GM18858 (cell line): ENCODE results near the gene PTPRT.

Experiments used
- ATAC-seq: cut with Tn5 transposase; IDR thresholded peaks from one replicate; pipeline ENCODE4 v1.9.1; 2021; ENCODE audit not compliant: unreplicated experiment

The PTPRT gene

GRCh38 chr20:43028470-43028869, 161.2 kb downstream of the PTPRT start:
- no peak for ATAC-seq

DNA sequence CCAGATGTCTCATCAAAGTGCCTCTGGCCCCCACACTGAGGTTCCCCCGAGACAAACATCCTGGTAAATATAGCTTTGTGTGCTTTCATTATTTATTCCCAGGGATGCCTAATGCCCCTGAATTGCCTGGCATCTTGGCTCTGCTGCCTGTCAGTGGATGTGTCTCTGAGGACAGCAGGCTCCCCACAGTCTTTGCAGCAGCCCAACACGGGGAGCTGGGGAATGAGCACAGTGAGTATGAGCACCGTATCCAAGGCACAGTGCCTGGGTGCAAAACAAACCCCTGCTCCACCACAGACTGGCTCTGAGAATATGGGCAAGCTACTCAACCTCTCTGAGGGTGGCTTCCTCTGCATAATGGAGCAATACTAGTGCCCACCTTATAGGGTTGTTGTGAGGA, 165.9 kb downstream of the PTPRT start:
- ATAC-seq: no peak

GRCh38 chr20:43022568-43022967, 167.1 kb downstream of the PTPRT start:
- no peak for ATAC-seq

DNA sequence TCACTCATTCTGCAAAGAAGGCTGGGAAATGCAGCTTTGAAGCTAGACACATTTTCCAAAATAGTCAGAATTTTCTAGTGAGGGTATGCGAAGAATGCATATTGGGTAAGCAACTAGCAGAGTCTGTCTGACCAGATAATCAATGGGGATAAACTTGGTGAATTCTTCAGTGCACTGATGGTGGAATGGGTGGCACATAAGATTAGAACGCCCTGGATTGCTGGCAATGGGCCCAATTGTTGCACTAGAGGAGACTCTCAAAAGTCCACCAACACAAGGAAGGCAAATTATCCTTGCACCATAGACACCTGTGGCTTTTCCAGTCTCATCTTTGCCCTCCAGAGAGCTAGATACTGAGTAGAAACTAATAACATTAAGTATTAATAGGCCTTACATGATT, 167.6 kb downstream of the PTPRT start:
- no peak for ATAC-seq

GRCh38 chr20:43017241-43018030, 172.3 kb downstream of the PTPRT start:
- ATAC-seq: no peak

DNA sequence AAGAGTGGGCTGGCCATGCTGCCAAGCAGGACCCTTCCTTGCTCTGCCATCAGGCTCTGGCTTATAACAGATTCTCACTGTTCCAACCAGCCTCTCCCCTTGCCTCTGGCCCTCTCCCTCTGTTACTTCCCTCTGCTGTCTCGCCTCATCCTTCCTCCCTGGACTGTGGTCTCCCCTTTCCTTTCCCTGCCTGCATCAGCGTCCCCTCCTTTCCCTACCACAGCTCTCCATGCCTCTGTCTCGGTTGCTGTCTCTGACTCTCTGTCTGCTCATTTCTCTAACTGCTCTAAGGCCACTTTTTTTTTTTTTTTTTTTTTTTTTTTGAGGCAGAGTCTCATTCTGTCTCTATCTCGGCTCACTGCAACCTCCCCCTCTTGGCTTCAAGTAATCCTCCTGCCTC, 173.4 kb downstream of the PTPRT start:
- ATAC-seq: no peak

DNA sequence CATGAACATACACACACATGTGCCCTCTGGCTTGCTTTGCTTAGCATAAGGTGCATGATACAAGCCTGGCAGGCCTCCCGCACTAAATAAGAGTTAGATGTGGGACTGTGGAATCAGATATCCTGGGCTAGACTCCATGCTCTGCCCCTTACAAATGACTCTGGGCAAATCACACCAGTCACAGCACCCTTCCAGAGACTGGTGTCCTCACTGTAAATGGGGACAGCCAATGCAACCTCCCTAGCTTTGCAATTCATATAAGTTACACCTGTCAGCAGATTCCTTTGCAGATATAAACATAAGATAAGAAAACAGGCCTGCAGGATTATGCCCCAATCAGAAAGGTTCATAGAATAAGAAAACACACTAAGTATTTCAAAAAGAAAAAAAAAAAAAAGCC, 174.1 kb downstream of the PTPRT start:
- no peak for ATAC-seq

- no peak for ATAC-seq
Measured at GRCh38 chr20:43014206-43014605, 175.5 kb downstream of the PTPRT start.

- ATAC-seq: no peak
Measured at GRCh38 chr20:43011491-43011890, 178.2 kb downstream of the PTPRT start.

GRCh38 chr20:43009532-43009931, 180.2 kb downstream of the PTPRT start:
- ATAC-seq: no peak

GRCh38 chr20:43007525-43007924, 182.2 kb downstream of the PTPRT start:
- ATAC-seq: no peak

GRCh38 chr20:43006651-43007375, 182.9 kb downstream of the PTPRT start:
- ATAC-seq: no peak

DNA sequence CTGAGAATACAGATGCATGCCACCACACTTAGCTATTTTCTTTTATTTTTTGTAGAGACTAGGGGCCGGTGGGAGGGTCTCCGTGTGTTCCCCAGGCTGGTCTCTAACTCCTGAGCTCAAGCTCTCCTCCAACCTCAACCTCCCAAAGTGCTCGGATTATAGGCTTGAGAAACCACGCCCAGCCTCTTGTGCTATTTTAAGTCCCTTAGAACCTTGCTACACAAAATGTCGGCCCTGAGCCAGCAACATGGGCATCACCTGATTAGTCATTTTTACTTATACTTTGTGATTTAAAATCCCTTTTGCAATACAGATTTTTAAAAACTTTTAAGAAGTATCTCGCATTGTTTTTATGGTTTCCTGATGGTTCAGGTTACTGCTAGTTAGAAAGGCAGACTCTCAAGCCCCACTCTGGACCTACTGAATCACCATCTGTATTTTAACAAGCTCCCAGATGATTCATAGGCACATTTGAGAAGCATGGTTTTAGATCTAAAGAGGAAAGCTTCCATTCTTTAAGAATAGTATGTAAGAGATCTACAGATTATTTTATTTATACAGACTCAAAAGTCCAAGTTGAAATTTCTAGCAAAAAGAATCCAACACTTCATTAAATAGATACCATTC, 186.3 kb downstream of the PTPRT start:
- no peak for ATAC-seq

GRCh38 chr20:42996141-42996540, 193.6 kb downstream of the PTPRT start:
- ATAC-seq: no peak

DNA sequence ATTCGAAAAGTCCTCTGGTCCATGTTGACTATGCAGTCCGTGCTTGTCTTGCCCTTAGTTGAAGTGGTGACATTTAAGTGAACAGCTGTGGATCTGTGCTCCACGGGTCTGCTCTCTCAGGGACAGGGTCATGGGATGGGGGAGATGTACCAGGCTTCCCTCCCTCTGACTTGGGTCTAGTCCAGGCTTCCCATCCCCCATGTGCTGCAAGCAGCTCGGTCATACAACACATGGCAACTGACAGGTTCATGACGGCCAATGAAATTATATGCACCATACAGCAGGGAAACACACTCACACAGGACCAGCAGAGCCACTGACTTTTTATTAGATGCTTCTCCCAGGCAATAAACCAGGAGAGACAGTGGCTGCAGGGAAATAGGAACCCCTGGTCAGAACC, 201.4 kb downstream of the PTPRT start:
- ATAC-seq: no peak

DNA sequence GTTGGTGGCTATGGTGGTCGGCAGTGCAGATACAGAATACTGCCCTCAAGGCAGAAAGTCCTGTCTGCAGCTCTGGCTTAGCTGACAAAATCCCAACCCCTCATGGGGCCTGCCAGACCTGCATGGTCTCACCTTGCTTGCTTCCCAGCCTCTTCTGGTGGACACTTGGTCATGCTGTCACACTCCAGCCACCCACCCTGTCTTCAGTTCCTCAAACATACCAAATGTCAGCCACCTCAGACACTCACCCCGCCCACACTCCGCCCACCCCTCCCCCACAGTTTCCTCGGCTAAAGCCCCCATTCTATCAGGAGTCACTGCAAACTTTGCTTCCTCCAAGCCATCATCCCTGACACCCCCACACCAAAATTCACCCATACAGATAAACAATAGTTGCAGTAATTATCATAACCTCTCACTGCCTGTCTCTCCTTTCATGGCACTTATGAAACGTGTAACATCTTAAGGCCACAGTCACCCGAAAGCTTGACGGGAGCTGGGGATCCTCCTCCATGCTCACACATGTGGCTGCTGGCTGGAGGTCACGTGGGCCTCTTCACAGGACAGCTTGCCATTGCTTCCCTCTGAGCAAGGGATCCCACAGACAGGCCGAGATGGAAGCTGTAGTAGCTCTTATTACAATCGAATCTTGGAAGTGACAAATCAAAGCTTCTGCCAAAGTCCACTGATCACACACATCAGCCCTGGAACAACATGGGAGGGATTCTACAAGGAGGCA, 202.2 kb downstream of the PTPRT start:
- no peak for ATAC-seq

- no peak for ATAC-seq
Measured at GRCh38 chr20:42986143-42986773, 203.4 kb downstream of the PTPRT start.

DNA sequence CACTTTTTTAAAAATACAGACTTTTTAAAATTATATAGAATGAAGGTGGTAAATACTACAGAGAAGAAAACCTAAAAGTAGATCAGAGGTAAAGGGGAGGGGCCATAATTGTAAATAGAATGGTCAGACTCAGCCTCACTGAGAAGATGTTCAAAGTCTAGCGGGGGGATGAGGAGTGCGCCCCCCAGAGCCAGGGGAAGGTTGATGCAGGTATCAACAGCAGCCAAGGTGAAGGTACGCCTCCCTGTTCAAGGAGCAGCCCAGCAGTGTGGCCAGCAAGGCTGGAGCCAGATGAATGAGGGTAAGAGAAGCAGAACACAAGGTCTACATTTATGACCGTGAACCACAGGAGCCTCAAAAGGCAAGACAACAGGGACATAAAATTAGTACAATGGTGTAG, 204.1 kb downstream of the PTPRT start:
- ATAC-seq: no peak

DNA sequence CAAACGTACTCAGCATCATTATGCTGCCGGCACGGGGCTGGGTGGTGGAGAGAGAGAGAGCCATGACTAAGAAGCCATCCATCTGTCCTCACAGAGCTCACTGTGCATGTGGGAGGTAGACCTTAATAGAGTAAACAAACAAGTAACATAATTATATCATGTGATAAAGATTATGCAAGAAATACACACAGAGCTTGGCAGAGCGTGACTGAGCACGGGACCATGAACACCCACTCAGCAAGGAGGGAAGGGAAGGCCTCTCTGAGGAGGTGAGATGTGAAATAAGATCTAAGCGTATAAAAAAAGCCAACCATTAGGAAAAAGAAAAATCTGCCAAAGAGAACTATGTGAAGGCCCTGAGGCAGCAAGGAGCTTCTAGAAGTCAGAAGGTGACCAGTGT, 207.5 kb downstream of the PTPRT start:
- no peak for ATAC-seq

DNA sequence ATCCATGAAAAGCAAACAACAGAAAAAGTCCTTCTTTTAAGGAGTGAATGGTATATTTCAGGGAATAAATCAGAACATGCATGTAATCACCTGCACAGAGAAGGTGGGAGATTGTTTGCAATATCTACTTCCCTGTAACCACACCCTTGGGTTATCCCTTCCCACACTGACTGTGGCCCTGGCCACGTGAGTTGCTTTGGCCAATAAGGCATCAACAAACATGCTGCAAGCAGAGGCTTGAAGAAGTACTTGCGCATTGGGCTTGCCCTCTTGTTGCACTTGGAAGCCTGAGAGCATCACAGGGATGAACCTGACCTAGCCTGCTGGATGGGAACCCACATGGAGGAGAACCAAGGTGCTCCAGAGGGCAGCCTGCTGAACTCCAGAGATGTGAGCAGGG, 208.5 kb downstream of the PTPRT start:
- ATAC-seq: no peak

DNA sequence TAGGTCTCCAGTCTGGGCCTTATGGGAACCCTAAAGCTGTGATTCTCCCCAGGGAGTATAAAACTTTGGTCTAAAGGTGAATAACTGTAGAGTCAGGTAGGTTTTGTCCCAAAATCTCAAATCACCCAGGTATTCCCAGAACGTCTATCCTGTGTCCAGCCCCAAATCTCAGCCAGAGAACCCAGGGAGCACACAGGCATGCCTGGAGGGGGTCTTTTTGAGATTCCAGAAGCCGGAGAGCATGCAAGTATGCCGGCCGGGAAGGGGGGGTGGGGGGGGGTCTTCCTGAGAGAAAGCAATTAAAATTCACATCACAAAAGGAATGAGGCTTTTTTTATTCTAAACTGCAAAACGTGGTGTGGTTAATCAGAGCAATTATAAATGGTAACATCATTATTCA, 210.0 kb downstream of the PTPRT start:
- no peak for ATAC-seq
